LNCAP (cell line): ENCODE data around the gene TTLL3.

ENCODE experiments used
- TF ChIP-seq, protein P1 (sequence below): fragments of 450-650 bp; IDR thresholded peaks from 2 replicates; pipeline ENCODE4 v1.5.1; 2017; ENCODE audit warnings: mild to moderate bottlenecking

TTLL3 gene

DNA sequence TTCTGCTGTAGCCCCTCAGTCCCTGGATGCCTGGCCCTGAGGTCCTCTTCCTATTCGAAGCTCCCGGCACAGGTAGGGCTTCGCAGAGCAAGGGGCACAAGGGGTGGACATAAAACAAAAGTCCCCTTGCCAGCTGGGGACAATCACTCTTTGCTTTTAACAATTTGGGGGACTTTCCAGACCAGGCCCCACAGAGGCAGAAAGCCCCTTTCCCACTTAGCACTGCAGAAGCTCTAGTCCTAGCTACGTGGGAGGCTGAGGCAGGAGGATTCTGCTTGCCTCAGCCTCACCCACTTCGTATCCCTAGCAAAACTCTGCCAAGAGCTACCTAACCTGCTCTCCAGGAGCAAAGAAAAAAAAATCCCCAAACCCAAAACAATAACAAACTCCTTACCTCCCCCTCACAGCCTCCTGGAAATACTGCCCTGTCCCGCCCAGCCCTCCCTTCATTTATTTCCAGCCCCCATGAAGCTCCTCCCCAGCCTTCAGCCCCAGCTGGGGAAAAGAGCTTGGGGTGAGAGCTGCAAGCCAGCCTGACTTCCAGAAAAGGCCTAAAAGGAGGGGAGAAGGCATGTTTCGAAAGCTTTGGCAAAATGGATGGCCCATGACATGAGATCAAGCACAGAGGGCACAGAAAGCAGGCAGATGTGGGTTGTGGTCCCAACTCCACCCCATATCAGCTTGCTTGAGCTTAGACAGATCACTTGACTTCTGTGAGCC, 69.9 kb downstream of the TTLL3 start, which contains the start of gene CIDEC:
Gene CIDEC (minus strand): TSS at position 424 of the 720 bp plus-strand sequence. CDS start 1,767 bp downstream, outside the sequence.
- TF ChIP-seq, protein P1, sequence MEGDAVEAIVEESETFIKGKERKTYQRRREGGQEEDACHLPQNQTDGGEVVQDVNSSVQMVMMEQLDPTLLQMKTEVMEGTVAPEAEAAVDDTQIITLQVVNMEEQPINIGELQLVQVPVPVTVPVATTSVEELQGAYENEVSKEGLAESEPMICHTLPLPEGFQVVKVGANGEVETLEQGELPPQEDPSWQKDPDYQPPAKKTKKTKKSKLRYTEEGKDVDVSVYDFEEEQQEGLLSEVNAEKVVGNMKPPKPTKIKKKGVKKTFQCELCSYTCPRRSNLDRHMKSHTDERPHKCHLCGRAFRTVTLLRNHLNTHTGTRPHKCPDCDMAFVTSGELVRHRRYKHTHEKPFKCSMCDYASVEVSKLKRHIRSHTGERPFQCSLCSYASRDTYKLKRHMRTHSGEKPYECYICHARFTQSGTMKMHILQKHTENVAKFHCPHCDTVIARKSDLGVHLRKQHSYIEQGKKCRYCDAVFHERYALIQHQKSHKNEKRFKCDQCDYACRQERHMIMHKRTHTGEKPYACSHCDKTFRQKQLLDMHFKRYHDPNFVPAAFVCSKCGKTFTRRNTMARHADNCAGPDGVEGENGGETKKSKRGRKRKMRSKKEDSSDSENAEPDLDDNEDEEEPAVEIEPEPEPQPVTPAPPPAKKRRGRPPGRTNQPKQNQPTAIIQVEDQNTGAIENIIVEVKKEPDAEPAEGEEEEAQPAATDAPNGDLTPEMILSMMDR = no peak

DNA sequence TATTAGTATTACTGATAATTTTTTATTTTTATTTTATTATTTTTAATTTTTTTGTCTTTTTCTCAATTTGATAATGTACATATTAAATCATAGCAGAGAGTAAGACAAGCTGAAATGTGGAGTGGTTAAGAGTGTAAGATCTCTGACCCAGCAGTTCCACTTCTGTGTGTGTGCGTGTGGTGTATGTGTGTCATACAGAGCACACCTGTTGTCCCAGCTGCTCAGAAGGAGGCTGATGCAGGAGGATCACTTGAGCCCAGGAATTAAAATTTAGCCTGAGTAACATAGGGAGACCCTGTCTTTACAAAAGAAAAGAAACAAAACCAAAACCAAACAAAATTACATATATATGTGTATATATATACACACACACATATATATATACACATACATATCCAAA, 71.4 kb downstream of the TTLL3 start:
- TF ChIP-seq, protein P1 = no peak

DNA sequence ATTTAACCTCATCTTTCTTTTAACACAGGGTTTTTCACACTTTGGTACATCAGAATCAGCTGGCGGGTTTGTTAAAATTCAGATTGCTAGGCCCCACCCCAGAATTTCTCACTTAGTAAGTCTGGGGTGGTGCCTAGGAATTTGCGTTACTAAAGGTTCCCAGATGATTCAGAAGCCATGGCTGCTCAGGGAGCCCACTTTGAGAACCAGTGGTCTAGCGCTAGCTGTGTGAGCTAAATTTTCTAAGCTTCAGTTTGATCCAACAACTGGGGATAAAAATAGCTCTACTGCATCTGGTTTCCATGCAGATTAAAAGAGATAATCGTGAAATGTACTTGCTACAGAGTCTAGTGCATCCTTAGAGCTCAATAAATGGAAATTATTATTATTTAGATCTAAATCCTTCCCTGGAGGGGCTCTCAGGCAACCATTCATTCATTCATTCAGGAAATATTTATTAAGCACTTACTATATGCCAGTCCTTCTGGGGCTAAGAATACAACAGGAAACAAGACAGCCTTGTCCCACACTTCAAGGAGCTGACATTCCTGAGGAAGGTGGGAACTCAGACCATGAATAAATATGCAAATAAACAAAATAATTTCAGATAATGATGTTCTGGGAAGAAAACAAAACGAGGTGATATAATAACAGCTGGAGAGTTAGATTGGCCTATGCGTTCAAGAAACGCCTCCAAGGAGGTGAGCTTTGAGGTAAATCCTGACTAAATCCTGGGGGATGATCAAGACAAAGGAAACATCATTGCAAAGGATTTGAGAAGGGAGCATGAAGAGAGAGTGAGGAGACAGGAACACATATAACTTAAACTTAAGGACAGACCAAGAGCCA, 73.9 kb downstream of the TTLL3 start:
- TF ChIP-seq, protein P1 = no peak

DNA sequence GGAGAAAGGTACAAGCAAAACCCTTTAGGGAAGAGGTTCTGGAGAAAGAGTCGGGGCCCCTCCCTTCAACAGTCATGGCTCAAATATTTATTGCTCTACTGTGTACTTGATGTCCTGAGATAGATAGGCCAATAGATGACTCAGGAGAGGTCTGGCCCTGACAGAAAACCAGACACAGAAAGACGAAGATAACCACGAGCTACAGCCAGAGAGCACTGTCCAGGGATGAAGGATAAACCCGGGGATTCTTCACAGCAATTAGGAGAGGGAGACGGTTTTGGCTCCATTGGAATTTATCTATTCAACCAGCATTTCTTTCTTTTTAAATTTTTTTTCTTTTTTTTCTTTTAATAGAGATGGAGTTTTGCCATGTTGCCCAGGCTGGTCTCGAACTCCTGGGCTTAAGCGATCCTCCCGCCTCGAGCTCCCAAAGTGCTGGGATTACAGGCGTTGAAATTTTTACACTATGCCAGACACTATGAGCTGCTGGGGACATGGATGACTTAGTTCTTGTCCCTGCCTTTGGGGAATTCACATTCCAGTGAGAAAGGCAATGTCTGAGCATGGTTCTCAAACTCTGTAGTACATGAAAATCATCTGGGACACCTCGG, 74.6 kb downstream of the TTLL3 start:
- TF ChIP-seq, protein P1 = no peak
